Ectodermal cell (in vitro differentiated cells): ENCODE measurements around the gene MKRN2OS. TPM values are rescaled to one million over a fixed set of nuclear protein-coding genes. Genes with fewer than 3 reads are reported as not detected.

Experiments
- H3K27ac ChIP-seq: 2 replicates; pipeline ENCODE4 v1.7.0; 2013; ENCODE audit warnings: mild to moderate bottlenecking, low read depth, low read length; ENCODE audit not compliant: insufficient read depth, poor library complexity, severe bottlenecking
- H3K27me3 ChIP-seq: 2 replicates; pipeline ENCODE4 v1.7.0; 2013; ENCODE audit warnings: mild to moderate bottlenecking, low read length; ENCODE audit not compliant: insufficient read depth, control insufficient read depth, poor library complexity, severe bottlenecking
- H3K36me3 ChIP-seq: one replicate; pipeline ENCODE4 v1.7.0; 2013; ENCODE audit warnings: low read length; ENCODE audit not compliant: control insufficient read depth, insufficient read depth
- H3K4me1 ChIP-seq: one replicate; pipeline ENCODE4 v1.7.0; 2013; ENCODE audit warnings: low read length; ENCODE audit not compliant: control insufficient read depth, insufficient read depth
- H3K4me3 ChIP-seq: 2 replicates; pipeline ENCODE4 v1.7.0; 2013; ENCODE audit warnings: low read depth, low read length, control low read depth; ENCODE audit not compliant: insufficient read depth
- H3K9me3 ChIP-seq: 2 replicates; pipeline ENCODE4 v1.7.0; 2013; ENCODE audit warnings: mild to moderate bottlenecking, low read length, moderate library complexity; ENCODE audit not compliant: control insufficient read depth
- WGBS, 2 experiments: methylation state at CpG; one replicate each; pipeline ENCODE4 v1.1.7; 2013; ENCODE audit warnings: missing lambda C conversion rate in 2 of 2; 5-methylcytosine and 5-hydroxymethylcytosine counted together
- polyA plus RNA-seq, 4 experiments: library from polyadenylated mRNA; stranded (reverse); fragments of 50-300 nt; gene quantifications; one replicate each; pipeline ENCODE4 v1.2.3, GENCODE V29; 2013

MKRN2OS gene, protein sequence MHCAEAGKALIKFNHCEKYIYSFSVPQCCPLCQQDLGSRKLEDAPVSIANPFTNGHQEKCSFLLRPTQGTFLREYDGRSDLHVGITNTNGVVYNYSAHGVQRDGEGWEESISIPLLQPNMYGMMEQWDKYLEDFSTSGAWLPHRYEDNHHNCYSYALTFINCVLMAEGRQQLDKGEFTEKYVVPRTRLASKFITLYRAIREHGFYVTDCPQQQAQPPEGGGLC
- polyA plus RNA-seq (2013, experiment 1 of 4), result not detected
- not detected for polyA plus RNA-seq (2013, experiment 2 of 4)
- polyA plus RNA-seq (2013, experiment 3 of 4), result not detected
- not detected for polyA plus RNA-seq (2013, experiment 4 of 4)

DNA sequence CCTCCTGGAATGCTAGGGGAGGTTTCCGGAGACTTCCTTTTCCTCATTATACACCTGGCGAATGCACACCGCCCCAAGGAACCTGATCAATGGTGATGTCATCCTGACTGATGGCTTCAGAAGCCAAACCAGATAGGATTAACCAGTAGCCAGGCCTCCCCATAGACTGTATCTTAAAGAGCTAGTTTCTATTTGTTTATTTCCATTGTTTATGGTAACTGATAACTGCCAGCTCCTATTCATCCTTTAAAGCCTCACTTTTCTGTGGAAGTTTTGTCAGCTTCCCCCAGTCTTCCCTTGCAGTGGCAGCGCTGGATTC is at the start of gene MKRN2OS:
TSS of gene MKRN2OS (minus strand) at position 27 of the 319 bp plus-strand sequence. CDS start 35 bp downstream, outside the sequence.
- Histone ChIP-seq H3K36me3 (no peaks in the 10 kb centered on the region), H3K4me3 (no peak within 1 kb of the TSS), H3K27me3 (no peaks in the 10 kb centered on the region), H3K27ac (no peak within 1 kb of the TSS), H3K9me3 (no peaks in the 10 kb centered on the region), H3K4me1 (no peaks in the 10 kb centered on the region)
- 69 to 77% methylated on average over 4 of the region's 4 CpGs for WGBS, 2 experiments

DNA sequence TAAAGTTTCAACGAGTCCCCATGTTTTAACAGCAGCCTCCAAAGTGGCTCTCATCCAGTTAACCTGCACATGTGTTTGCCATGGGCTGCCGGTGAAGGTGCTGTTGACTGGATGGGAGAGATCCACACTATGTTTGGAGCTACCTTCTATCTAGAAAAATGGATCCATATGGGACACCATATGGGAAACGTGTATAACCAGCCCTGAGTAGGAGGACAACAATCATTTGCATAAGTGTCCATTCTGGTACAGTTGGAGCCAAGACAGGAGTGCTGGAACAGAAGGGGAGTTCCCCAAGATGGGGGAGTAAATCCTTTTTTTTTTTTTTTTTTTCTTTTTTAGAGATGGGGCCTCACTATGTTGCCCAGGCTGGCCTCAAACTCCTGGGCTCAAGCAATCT is 48.2 kb upstream of the MKRN2OS start:
- Histone ChIP-seq H3K4me3 (no peak overlapping the region), H3K27ac (no peak overlapping the region), H3K27me3 (no peaks in the 10 kb centered on the region), H3K36me3 (peaks cover 41% of the 10 kb centered on the region), H3K9me3 (no peaks in the 10 kb centered on the region), H3K4me1 (no peaks in the 10 kb centered on the region)
- 96 to 97% methylated on average over 3 of the region's 3 CpGs for WGBS, 2 experiments

DNA sequence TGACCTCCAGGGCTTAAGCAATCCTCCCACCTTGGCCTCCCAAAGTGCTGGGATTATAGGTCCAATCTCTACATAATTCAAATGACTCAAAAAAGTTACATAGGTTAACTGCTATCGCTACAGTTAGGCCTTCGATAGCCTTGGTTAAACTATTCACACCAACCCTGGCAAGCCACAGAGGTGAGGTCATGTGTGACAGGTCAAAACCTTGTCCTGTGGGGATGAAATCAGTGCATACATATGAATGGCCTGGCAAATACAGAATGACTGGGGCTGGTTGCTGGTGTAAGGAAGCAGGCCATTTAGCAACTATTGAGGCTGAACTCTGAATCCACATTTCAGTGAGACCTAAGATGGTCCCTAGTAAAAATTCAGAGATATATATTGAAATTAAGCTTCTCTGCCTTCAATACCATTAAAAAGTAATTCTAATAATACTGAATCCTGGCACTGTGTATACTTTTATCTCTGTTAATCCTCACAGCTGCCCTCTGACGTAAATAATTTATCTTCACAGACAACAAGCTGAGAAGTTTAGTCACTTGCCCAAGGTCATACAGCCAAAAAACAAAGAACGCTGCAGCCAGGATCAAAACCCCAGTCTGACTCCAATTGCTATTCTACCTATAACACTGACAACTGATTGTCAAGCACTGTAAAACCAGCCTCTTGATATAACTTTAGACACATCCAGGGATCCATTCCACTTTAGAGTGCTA is 46.9 kb upstream of the MKRN2OS start:
- no peaks in the 10 kb centered on the region for H3K27me3 ChIP-seq
- WGBS, 2 experiments, result 94 to 95% methylated on average over 4 of the region's 4 CpGs
- no peaks in the 10 kb centered on the region for H3K4me1 ChIP-seq
- H3K36me3 ChIP-seq, result peaks cover 42% of the 10 kb centered on the region
- no peak overlapping the region for H3K27ac ChIP-seq
- no peaks in the 10 kb centered on the region for H3K9me3 ChIP-seq
- no peak overlapping the region for H3K4me3 ChIP-seq

DNA sequence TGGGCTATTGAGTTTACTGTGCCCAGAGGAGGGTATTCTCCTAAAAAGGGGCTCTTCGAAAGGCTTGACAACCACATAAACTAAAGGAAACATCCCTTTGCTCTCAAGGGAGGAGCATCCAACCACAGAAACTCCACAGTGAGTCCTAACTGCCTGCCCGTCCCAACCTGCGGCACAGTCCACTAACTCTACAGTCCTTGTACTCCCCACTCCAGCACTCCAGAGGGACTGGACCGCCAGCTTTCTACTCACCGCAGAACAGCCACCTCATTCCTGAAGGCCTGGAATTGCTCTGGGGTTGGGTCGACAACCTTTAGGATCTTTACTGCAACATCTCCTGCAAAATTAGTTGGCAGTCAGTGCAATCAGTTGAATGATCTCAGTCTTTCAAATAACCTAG is 46.2 kb upstream of the MKRN2OS start:
- 92 to 98% methylated on average over 6 of the region's 6 CpGs for WGBS, 2 experiments
- peaks cover 37% of the 10 kb centered on the region for H3K36me3 ChIP-seq
- H3K27ac ChIP-seq, result no peak overlapping the region
- H3K27me3 ChIP-seq, result no peaks in the 10 kb centered on the region
- no peaks in the 10 kb centered on the region for H3K9me3 ChIP-seq
- H3K4me3 ChIP-seq, result no peak overlapping the region
- H3K4me1 ChIP-seq, result no peaks in the 10 kb centered on the region

DNA sequence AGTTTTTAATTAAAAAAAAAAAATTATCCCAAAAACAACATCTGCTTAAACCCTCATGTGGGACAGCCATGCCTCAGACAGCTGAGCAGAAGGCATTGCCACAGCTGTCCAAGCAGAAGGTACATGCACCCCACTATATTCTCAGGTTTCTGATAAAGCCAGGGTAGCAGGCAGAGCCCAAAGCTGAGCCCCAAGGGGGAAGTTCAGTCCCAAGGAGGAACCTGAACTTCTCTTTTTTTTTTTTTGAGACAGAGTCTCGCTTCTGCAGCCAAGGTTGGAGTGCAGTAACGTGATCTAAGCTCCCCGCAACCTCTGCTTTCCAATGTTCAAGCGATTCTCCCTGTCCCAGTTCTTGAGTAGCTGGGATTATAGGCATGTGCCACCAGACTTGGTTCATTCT is 44.8 kb upstream of the MKRN2OS start:
- 96% methylated on average over 2 to 4 of the region's 4 CpGs for WGBS, 2 experiments
- H3K27me3 ChIP-seq, result no peaks in the 10 kb centered on the region

DNA sequence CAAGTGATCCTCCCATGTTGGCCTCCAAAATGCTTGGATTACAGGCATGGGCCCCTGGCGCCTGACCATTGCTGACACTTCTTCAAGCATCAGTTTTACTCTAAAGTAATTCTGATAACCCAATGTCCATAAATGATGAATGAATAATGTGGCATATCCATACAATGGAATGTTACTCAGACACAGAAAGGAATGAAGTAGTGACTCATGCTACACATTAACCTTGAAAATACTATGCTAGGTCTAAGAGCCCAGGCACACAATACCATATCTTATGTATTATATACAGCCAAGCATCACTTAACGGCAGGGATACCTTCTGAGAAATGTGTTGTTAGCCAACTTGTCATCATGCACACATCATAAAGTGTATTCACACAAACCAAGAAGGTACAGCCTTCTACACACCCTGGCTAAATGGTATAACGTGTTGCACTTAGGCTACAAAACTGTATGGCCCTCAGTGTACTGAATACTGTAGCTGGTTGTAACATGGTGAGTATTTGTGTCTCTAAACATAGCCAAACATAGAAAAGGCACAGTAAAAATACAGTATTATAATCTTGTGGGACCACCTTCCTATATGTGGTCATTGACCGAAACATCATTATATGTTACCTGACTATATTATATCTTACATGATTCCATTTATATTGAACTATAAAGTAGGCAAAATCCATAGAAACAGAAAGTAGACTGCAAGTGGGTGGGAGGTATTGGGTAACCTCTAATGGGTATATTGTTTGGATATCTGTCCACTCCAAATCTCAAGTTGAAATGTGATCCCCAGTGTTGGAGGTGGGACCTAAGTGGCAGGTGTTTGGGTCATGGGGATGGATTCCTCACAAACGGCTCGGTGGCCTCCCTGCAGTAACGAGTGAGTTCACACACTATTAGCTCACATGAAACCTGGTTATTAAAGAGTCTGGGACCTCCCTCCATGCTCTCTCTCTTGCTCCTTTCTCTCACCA is 43.0 kb upstream of the MKRN2OS start:
- H3K4me1 ChIP-seq, result no peaks in the 10 kb centered on the region
- H3K27me3 ChIP-seq, result no peaks in the 10 kb centered on the region
- H3K27ac ChIP-seq, result no peak overlapping the region
- no peaks in the 10 kb centered on the region for H3K9me3 ChIP-seq
- H3K4me3 ChIP-seq, result no peak overlapping the region
- WGBS, 2 experiments, result 77 to 83% methylated on average over 5 to 6 of the region's 7 CpGs
- peaks cover 56% of the 10 kb centered on the region for H3K36me3 ChIP-seq

More for the DNA sequence above, 44.8 kb upstream of the MKRN2OS start:
- Histone ChIP-seq H3K36me3 (peaks cover 39% of the 10 kb centered on the region), H3K4me1 (no peaks in the 10 kb centered on the region), H3K9me3 (no peaks in the 10 kb centered on the region), H3K4me3 (no peak overlapping the region), H3K27ac (no peak overlapping the region)

DNA sequence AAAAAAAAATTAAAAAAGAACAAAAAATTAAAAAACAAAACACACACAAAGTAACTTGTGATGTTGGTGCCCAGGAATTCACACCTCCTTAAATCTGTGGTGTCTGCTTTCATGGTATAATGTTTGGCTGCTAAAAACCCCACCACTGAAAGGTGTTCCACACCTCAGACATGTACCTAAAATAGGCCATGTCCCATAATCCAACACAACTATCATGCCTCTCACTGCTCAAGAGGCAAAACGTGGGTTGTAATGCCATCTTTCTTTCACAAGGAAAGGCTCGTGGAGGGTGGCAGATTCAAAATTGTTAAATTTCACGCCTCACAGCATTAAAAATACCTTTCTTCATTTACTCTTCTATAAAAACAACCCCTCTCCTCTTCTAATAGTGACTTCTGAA is 41.1 kb upstream of the MKRN2OS start:
- H3K36me3 ChIP-seq, result peaks cover 72% of the 10 kb centered on the region

DNA sequence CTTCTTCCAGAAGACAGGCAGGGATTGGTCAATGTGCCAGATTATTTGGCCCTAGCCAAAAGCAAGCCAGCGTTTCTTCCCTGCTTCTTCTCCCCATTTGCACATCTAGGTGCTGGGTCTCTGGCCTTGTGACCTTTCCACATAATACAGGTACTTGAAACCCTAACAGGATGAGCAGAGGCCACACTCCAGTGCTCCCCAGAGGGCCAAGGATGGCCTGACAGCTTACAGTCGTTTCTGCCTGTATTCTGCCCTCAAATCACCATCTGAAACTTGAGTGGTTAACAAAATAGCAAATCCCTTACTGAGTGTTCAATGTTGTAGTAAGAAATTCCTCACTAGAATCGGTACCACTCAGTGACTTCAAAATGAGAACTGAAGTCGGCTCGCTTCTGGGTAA is 40.7 kb upstream of the MKRN2OS start:
- H3K27me3 ChIP-seq, result no peaks in the 10 kb centered on the region
- no peak overlapping the region for H3K27ac ChIP-seq
- no peaks in the 10 kb centered on the region for H3K9me3 ChIP-seq
- H3K4me3 ChIP-seq, result no peak overlapping the region
- no peaks in the 10 kb centered on the region for H3K4me1 ChIP-seq
- peaks cover 67% of the 10 kb centered on the region for H3K36me3 ChIP-seq
- 76 to 93% methylated on average over 3 to 5 of the region's 5 CpGs for WGBS, 2 experiments

More for the DNA sequence above, 41.1 kb upstream of the MKRN2OS start:
- H3K27me3 ChIP-seq, result no peaks in the 10 kb centered on the region
- H3K9me3 ChIP-seq, result no peaks in the 10 kb centered on the region
- no peak overlapping the region for H3K4me3 ChIP-seq
- WGBS, 2 experiments, result 95 to 98% methylated on average over 3 of the region's 3 CpGs
- no peaks in the 10 kb centered on the region for H3K4me1 ChIP-seq
- H3K27ac ChIP-seq, result no peak overlapping the region

DNA sequence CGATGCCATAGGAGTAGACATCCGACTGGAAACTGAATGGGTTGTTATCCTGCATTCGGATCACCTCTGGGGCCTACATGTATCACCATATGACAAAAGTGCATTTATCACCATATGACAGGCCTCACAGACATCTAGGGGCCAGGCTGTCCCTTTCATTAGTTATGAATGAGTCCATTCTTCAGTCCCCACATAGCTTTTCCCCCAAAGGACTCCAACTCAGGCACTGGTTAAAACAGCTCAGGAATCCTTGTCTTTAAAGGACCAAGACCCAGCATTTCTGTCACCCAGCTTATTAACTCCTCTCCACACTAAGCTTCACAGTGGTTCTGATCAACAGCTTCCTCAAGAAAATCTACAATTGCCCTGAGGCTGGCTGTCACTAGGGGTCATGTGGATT is 39.9 kb upstream of the MKRN2OS start:
- Histone ChIP-seq H3K27me3 (no peaks in the 10 kb centered on the region), H3K4me1 (no peaks in the 10 kb centered on the region), H3K36me3 (peaks cover 61% of the 10 kb centered on the region), H3K27ac (no peak overlapping the region), H3K4me3 (no peak overlapping the region), H3K9me3 (no peaks in the 10 kb centered on the region)
- 94 to 97% methylated on average over 3 of the region's 3 CpGs for WGBS, 2 experiments

DNA sequence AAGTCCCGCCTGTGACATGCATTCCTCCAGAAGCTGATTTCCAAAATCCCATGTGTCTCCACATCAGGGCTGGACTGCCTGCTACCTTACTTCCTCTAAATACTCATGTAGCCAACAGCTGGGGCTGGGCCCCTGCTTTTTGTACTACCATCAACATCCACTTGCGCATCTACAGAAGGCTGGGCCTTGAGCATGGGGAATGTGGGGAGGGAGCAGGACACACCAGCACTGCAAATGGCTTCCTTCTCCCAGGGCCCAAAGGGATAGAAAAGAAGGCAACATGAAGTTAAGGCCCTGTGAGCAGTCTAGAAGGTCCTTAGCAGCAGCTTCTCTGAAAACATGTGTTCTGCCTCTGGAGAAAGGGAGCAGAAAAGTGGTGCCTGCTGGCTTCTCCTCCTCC is 38.8 kb upstream of the MKRN2OS start:
- H3K27me3 ChIP-seq, result no peaks in the 10 kb centered on the region
- no peak overlapping the region for H3K27ac ChIP-seq
- H3K4me3 ChIP-seq, result no peak overlapping the region
- peaks cover 52% of the 10 kb centered on the region for H3K36me3 ChIP-seq
- no peaks in the 10 kb centered on the region for H3K4me1 ChIP-seq
- no peaks in the 10 kb centered on the region for H3K9me3 ChIP-seq
- 99% methylated on average over 2 of the region's 2 CpGs for WGBS, 2 experiments
